A172 (cell line): ENCODE measurements around the gene SCFD2. TPM values are rescaled to one million over a fixed set of nuclear protein-coding genes. Genes with fewer than 3 reads are reported as not detected.

Experiments used
- DNase-seq: peaks from one replicate; pipeline ENCODE4 v3.0.0-alpha.2; 2015; ENCODE audit warnings: low spot score
- total RNA-seq: library from RNA; depleted of rRNA; stranded (reverse); fragments of >200 nt; shearing (Covaris generic); gene quantifications from 2 replicates; pipeline ENCODE4 v1.2.3, GENCODE V29; 2014

The SCFD2 gene
- total RNA-seq, 1 experiment from 2014 or later, result 16.2 TPM

DNA sequence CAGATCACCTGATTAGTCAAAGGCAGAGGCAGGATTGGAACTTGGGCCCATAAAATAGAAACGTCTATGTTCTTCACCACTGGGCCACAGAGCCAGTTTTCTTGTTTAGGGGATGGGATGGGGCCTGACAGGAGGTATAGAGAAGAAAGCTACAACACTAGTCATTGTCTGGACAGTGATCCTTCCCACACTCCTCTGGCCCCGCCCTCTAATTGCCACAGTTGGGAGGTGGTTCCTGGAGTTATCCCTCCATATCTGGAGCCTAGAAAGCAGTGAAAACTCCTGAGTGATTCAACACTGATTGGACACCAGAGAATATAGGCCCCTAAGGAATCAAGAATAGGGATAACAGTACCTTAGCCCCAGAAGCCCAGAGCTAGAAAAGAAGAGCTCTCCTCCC is 480.9 kb downstream of the SCFD2 start:
- DNase-seq, result no peak

DNA sequence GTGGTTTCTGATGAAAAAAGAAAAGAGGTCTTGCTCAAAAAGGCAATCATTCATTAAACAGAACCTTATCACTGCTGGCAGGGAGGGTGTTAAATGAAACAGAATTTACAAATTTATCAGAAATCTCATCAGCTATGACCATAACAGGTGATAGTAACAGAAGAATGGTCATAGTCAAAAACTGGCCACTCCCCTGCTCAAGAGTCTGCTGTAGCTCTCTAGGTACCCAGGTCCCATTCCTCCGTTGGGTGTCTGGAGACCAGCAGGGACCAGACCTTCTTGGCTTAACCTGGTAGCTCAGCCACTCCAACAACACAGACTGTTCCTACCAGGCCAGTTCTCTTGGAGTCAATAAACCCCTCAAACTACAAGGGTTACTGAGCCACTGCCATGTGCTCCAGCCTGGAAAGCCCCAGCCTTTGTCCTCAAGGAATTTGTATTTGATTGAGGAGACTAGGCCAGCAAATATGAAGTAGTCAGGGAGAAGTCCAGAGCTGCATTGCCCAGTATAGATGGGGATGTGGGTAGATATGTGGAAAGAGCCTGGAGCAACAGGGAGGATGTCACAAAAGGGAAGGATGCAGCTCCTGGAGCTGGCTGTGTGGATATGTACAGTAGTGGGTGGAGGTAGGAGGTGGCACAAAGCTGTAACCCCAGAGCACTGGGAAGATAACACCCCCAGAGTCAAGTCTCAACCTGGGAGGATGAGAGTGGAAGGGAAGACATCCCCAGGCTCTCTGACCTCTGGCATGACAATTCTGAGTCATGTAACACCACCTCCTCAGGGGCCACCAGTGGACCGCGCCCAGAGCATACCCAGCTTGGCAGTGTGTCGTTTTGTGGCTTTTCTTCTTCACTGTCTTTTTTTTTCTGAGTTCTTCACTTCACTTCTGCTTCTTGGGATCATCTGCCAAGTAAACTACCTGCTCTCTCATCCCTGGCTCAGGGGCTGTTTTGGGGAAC is 481.9 kb downstream of the SCFD2 start:
- DNase-seq, result no peak

- DNase-seq, result no peak
Observed at GRCh38 chr4:52883183-52883621, 482.7 kb downstream of the SCFD2 start.

DNA sequence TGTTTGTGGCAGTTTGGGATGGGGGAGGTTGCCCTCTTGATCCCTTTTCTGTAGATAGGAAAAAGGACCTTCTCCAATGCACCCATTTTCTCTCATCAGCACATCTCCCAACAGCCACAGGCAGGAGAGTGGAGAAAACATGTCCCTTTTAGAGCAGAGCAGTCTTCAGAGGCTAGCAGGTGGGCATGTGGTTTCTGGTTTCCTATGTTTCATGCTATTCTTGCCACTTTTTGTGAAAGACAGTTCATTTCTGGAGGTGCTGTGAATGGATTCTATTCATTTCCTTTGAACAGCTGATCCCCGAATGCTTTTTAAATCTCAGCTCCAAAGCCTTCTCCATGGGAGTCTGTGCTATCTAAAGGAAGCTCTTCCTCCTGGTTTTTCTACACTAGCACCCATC is 484.9 kb downstream of the SCFD2 start:
- no peak for DNase-seq

DNA sequence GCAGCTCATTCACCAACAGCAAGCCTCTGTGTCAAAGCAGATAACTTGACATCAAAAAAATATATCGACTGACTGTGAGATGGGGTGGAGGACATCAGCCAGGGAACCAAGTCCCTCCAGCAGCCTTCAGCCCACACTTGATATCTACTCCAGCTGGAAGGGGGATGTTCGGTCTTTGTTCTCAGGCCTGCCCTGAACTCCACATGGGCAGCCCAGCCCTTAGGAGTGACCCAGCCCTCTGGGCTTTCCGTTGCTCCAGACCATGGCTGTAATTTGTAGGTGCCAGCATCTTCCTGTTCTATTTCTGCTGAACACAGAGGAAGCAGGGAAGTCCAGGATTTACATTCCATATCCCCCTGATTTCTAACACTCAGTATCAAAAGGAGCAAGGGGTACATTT is 486.4 kb downstream of the SCFD2 start:
- no peak for DNase-seq

DNA sequence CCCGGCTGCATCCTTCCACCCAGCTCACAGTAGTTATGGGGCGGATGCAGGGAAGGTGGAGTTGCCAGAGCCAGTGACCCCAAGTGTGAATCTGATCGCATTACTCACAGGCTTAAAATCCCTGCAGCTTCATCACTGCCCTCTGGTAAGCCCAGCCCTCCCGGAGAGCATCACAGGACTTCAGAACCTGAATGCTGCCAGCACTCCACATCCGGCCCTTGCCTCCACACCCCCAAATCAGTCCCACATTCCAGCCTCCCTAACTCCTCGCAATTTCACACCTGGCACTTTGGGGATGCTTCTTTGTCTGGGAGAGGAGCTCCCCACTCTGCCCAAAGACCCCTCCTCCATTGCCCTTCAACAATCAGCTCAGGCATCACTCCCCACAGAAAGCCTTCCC is 488.2 kb downstream of the SCFD2 start:
- peak; percentile 37 for DNase-seq

GRCh38 chr4:52877036-52877435 is 488.8 kb downstream of the SCFD2 start:
- no peak for DNase-seq

DNA sequence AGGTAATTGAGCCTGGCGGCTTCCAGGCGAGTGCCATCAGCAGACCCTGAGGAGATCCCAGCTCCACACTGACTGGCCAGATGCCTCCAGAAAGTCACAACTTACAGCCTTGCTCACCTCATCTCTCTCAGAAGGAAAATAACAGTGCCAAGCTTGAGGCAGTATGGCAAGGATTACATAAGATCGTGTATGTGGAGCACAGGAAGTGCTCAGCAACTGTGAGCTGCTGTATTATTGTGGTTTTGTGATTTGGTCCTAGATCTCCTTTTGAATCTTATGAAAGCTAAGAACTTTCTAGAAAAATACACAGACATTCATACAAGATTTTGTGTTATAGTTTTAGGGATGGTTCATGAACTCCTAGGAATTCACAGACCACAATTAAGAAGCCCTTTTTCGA is 489.8 kb downstream of the SCFD2 start:
- no peak for DNase-seq

- DNase-seq, result no peak
Observed at GRCh38 chr4:52874948-52875347, 490.9 kb downstream of the SCFD2 start.

DNA sequence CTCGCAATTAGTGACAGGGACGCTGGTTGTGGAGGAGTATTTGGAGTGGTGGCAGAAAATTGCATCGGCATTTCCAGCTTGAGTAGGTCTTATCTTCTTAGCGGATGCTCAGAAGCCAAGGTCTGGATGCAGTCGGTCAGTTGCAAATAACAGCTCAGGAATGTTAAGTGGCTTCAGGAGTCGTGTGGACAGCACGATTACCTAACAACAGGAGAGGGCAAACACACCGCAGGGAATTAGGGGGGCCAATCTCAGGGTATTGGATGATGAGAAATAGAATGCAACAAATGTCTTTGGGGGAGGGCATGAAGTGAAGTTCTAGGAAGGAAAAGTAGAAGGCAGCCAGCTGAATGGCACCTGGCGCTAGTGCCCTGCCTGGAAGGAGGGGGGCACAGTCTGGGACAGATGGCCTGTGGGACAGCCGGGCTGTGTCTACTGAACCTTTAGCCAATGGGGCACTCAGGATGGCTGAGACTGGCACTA is 492.0 kb downstream of the SCFD2 start:
- peak; percentile 52 for DNase-seq

- peak; percentile 53 for DNase-seq
Observed at GRCh38 chr4:52873191-52873590, 492.7 kb downstream of the SCFD2 start.

DNA sequence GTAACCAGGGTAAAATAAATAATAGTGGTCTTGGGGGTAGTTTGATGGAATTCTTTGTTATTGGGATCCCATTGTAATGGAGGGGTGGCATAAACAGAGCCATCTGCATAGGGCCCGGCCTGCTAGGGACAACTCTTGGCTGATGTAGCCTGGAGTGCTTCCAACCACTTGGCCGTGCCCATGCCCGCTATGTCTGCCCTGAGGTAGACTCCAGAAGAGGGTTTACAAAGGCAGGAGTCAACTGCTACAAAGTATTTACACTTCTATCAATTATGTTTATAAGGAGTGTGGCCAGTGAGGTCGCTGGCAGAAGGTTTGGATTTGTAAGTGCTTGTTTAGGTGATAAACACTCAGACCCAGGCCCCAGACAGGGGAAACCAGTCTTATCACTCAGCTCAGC is 495.6 kb downstream of the SCFD2 start:
- DNase-seq, result no peak

DNA sequence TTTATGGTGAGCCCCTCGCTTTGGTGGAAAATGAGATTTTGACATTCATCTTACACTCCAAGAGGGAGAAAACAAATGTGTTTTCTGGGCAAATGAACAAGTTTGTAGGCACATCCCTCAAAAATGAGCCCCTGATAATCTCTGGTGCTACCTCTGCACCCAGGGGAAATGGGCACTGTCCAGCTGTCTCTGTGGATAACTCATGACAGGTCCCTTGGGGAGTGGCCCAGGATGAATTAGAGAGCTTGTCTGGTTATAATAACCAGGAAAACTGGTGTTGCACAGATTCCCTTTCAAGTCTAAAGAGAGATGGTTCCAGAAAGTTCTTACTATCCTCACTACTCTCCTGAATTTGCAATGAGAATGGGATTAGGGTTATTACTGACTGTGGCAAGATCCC is 496.2 kb downstream of the SCFD2 start:
- no peak for DNase-seq

- DNase-seq, result no peak
Observed at GRCh38 chr4:52869196-52869595, 496.7 kb downstream of the SCFD2 start.

GRCh38 chr4:52868133-52868532 is 497.7 kb downstream of the SCFD2 start:
- DNase-seq, result no peak

GRCh38 chr4:52867163-52867562 is 498.7 kb downstream of the SCFD2 start:
- no peak for DNase-seq

DNA sequence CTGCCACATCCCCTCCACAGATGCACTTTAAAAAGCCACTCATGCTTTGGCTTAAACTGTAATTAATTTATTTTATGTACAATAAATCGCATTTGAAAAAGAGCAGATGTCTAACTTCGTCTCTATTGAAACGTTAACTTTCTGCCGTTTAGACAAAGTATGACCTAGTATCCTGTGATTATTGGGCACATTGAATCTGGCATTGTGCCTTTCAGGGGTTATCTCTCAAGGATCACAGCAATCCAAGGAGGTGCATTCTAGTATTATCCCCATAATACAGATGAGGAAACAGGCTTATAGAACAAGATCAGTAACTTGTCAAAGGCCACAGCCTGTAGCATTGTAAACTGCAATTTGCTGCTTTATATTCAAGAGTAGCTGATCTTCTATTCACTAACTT is 499.1 kb downstream of the SCFD2 start:
- no peak for DNase-seq

- no peak for DNase-seq
Observed at GRCh38 chr4:52865300-52865699, 500.6 kb downstream of the SCFD2 start.

DNA sequence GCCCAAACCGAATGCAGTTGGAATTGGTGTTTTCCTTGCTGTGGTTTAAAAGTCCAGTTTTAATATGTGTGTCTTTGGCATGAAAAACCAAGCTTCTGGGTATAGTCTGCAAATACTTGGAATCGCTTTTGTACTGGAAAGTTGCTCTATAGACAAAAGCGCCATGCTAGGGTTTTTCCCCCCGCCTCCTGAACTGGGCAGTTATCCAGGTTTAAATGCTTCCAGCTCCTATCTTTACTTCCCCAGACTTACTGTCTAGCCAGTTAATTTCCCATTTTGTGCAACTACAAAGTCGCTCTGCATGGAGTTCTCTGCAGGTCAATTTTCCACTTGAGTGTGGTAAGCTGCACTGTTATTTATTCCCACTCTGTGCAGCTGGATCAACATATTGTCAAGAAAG is 501.1 kb downstream of the SCFD2 start:
- DNase-seq, result no peak

DNA sequence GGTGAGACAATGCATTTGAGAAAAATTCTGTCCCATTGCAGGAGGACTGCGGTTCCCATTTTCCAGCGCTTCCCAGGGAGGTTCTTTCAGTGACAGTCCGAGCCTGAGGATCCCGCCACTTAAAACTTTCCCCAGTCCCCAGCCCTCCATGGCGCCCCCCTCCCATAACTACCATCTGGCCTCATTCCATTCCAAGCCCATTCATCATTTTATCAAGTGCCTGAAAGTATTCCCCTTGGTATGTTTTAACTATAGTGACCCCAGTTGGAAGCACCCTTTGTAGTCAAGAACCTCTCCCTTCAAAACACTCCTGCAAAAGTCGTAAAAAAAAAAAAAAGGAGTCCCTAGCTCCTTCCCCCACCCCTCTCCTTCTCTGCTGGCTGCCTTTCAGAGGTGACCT is 502.5 kb downstream of the SCFD2 start:
- DNase-seq, result no peak

GRCh38 chr4:52862639-52863161 is 503.2 kb downstream of the SCFD2 start:
- no peak for DNase-seq

DNA sequence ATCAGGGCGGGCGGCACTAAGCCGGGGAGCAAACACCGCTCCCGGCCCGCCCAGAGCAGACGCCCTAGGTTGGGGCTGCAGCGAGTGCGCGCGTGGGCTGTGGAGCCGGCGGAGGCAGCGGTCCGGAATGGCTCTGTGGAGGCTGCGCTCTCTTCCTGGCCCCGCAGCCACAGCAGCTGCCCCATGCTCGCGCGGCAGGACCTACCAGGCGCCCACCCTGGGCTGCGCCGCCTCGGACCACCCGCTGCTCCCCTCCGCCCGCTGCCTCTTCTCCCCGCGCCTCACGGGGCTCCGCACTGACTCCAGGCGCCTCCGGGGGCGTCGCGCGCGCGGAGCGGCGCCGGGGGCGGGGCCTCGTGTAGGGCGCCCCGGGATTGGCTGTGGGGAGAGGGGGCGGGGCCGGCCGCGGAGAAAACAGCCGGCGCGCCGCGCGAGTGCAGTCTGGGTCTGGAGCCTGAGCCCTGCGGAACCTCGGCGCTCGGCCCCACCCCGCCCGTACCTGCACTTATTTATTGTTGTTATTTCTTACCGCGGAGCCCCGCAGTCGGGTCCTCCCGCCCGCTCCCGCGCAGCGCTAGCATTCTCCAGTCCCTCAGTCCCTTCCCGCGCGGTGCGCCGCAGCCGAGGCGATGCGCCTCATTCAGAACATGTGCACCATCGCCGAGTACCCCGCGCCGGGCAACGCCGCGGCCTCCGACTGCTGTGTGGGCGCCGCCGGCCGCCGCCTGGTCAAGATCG is 503.8 kb downstream of the SCFD2 start, which contains the start of gene RASL11B:
RASL11B (plus strand) TSS at position 439 of the 738 bp plus-strand sequence; CDS start at position 630, 191 bp downstream.
- DNase-seq, result peak; percentile 23
